Glutamatergic neuron (in vitro differentiated cells): ENCODE data around the gene FAM174C. TPM values are rescaled to one million over a fixed set of nuclear protein-coding genes. Genes with fewer than 3 reads are reported as not detected.
A peak's percentile ranks its signal among the peaks of the same experiment; 100 is the strongest.

Experiments used
- DNase-seq: peaks from one replicate; pipeline ENCODE4 v3.0.0; 2022
- H3K27ac Mint-ChIP-seq: one replicate; pipeline ENCODE4 v1.8.0; 2020; ENCODE audit warnings: mild to moderate bottlenecking, mixed read lengths, inconsistent platforms; ENCODE audit not compliant: unreplicated experiment
- H3K27me3 Mint-ChIP-seq: one replicate; pipeline ENCODE4 v1.8.0; 2020; ENCODE audit warnings: mild to moderate bottlenecking, moderate library complexity, mixed read lengths, inconsistent platforms; ENCODE audit not compliant: unreplicated experiment
- H3K36me3 Mint-ChIP-seq: one replicate; pipeline ENCODE4 v1.8.0; 2020; ENCODE audit warnings: mild to moderate bottlenecking, mixed read lengths, inconsistent platforms; ENCODE audit not compliant: unreplicated experiment
- H3K4me1 Mint-ChIP-seq: one replicate; pipeline ENCODE4 v1.8.0; 2020; ENCODE audit warnings: mild to moderate bottlenecking, low read depth, mixed read lengths, inconsistent platforms; ENCODE audit not compliant: unreplicated experiment
- H3K4me3 Mint-ChIP-seq: one replicate; pipeline ENCODE4 v1.8.0; 2020; ENCODE audit warnings: mild to moderate bottlenecking, mixed read lengths, inconsistent platforms; ENCODE audit not compliant: unreplicated experiment
- H3K9me3 Mint-ChIP-seq: one replicate; pipeline ENCODE4 v1.8.0; 2020; ENCODE audit warnings: mild to moderate bottlenecking, moderate library complexity, mixed read lengths, inconsistent platforms; ENCODE audit not compliant: unreplicated experiment
- CTCF ChIP-seq: fragments of 200-600 bp; sonication (generic); IDR thresholded peaks from one replicate; pipeline ENCODE4 v1.5.0; 2021; ENCODE audit not compliant: partially characterized antibody, unreplicated experiment
- total RNA-seq: library from RNA; stranded (reverse); fragmentation: NEBNext Ultra II Directional; extraction: Animal tissue kit (Norgen Biotek cat#: 25700); gene quantifications from one replicate; pipeline ENCODE4 v1.2.1, GENCODE V29; 2021; ENCODE audit not compliant: unreplicated experiment

Gene FAM174C
- total RNA-seq, 1 donor from 2014 or later: 17.3 TPM

- no peaks in the 10 kb centered on the region for H3K36me3 Mint-ChIP-seq
- H3K4me1 Mint-ChIP-seq: peaks cover 4% of the 10 kb centered on the region
- peak; percentile 97 for DNase-seq
- H3K27ac Mint-ChIP-seq: peak overlapping the region; percentile 88
- H3K27me3 Mint-ChIP-seq: peaks cover 3% of the 10 kb centered on the region
- TF ChIP-seq CTCF: no peak
- peaks cover 8% of the 10 kb centered on the region for H3K9me3 Mint-ChIP-seq
- H3K4me3 Mint-ChIP-seq: peak overlapping the region; percentile 87
Measured at GRCh38 chr19:1249298-1249989, 25.9 kb upstream of the FAM174C start.

DNA sequence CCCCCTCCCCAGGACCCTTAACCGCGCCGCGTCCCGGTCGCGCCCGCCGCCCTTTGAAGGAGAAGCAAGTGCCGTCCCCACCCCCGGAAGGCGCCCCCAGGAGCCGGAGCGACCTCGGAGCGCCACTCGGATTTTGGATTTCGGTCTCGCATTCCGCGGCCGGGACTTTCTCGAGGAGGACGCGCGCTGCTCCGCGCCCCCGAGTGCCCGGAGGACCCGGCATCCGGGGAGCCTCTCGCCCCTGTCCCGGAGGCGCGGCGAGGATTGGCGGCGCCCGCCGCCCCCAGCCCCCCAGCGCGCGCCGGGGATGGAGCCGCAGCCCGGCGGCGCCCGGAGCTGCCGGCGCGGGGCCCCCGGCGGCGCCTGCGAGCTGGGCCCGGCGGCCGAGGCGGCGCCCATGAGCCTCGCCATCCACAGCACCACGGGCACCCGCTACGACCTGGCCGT, 25.3 kb upstream of the FAM174C start:
- Mint-ChIP-seq H3K36me3 (no peaks in the 10 kb centered on the region), H3K4me1 (peaks cover 8% of the 10 kb centered on the region), H3K4me3 (no peak overlapping the region), H3K27ac (peak overlapping the region; percentile 88), H3K9me3 (peaks cover 12% of the 10 kb centered on the region), H3K27me3 (peaks cover 9% of the 10 kb centered on the region)
- DNase-seq: no peak
- TF ChIP-seq CTCF: no peak

GRCh38 chr19:1250437-1251260, 24.7 kb upstream of the FAM174C start:
- Mint-ChIP-seq H3K9me3 (peaks cover 12% of the 10 kb centered on the region), H3K27ac (peak overlapping the region; percentile 94), H3K27me3 (peaks cover 10% of the 10 kb centered on the region), H3K4me3 (peak overlapping the region; percentile 94), H3K4me1 (peaks cover 8% of the 10 kb centered on the region), H3K36me3 (no peaks in the 10 kb centered on the region)
- no peak for TF ChIP-seq CTCF
- DNase-seq: peak; percentile 95

GRCh38 chr19:1251330-1252220, 23.8 kb upstream of the FAM174C start:
- H3K9me3 Mint-ChIP-seq: peaks cover 18% of the 10 kb centered on the region
- DNase-seq: no peak
- H3K27ac Mint-ChIP-seq: peak overlapping the region; percentile 94
- H3K4me3 Mint-ChIP-seq: peak overlapping the region; percentile 94
- H3K27me3 Mint-ChIP-seq: peaks cover 10% of the 10 kb centered on the region
- no peak for TF ChIP-seq CTCF
- H3K4me1 Mint-ChIP-seq: peaks cover 6% of the 10 kb centered on the region
- H3K36me3 Mint-ChIP-seq: no peaks in the 10 kb centered on the region
